MM.1S (cell line): Measurements from ENCODE around the gene SYT13.
"Not testable (repeated sequence)": the region's sequence is repeated elsewhere in the genome, so short reads cannot be mapped to it uniquely, and the experiment has no call there.

Source experiments
- DNase-seq: peaks from one replicate; pipeline ENCODE4 v3.0.0-alpha.2; 2015
- H2AFZ ChIP-seq: fragments of 300-600 bp; sonication (generic); 2 replicates; pipeline ENCODE4 v1.6.0; 2016; ENCODE audit warnings: antibody characterized with exemption, low read length
- H3F3A ChIP-seq: fragments of 300-600 bp; sonication (generic); 2 replicates; pipeline ENCODE4 v1.6.1; 2016; ENCODE audit warnings: mild to moderate bottlenecking, antibody characterized with exemption, low read length, moderate library complexity, mixed read lengths; ENCODE audit not compliant: insufficient read depth
- H3K27ac ChIP-seq: fragments of 300-600 bp; sonication (generic); 2 replicates; pipeline ENCODE4 v1.5.1; 2016; ENCODE audit warnings: mild to moderate bottlenecking, low read length
- H3K27me3 ChIP-seq: fragments of 300-600 bp; sonication (generic); replicated peaks from 2 replicates; pipeline ENCODE4 v1.6.0; 2016; ENCODE audit warnings: low read length; ENCODE audit not compliant: insufficient read depth
- H3K36me3 ChIP-seq: fragments of 300-600 bp; sonication (generic); replicated peaks from 2 replicates; pipeline ENCODE4 v1.6.1; 2016; ENCODE audit warnings: mild to moderate bottlenecking, low read length, mixed read lengths; ENCODE audit not compliant: insufficient read depth
- H3K4me1 ChIP-seq: fragments of 300-600 bp; sonication (generic); 2 replicates; pipeline ENCODE4 v1.6.1; 2016; ENCODE audit warnings: low read length, mixed read lengths
- H3K4me2 ChIP-seq: fragments of 300-600 bp; sonication (generic); 2 replicates; pipeline ENCODE4 v1.6.0; 2016; ENCODE audit warnings: low read depth, low read length
- H3K4me3 ChIP-seq: fragments of 300-600 bp; sonication (generic); 2 replicates; pipeline ENCODE4 v1.5.1; 2016; ENCODE audit warnings: low read length, mixed read lengths
- H3K79me2 ChIP-seq: fragments of 300-600 bp; sonication (generic); 2 replicates; pipeline ENCODE4 v1.6.1; 2016; ENCODE audit warnings: mixed run types, low read length, mixed read lengths
- H3K9ac ChIP-seq: fragments of 300-600 bp; sonication (generic); 2 replicates; pipeline ENCODE4 v1.6.1; 2016; ENCODE audit warnings: low read length, mixed read lengths
- H3K9me2 ChIP-seq: fragments of 300-600 bp; sonication (generic); replicated peaks from 2 replicates; pipeline ENCODE4 v1.6.1; 2016; ENCODE audit warnings: mild to moderate bottlenecking, low read length, mixed read lengths; ENCODE audit not compliant: insufficient read depth
- H3K9me3 ChIP-seq: fragments of 300-600 bp; sonication (generic); replicated peaks from 2 replicates; pipeline ENCODE4 v1.6.1; 2016; ENCODE audit warnings: mild to moderate bottlenecking, low read length, mixed read lengths; ENCODE audit not compliant: insufficient read depth
- H4K20me1 ChIP-seq: fragments of 300-600 bp; sonication (generic); 2 replicates; pipeline ENCODE4 v1.6.1; 2016; ENCODE audit warnings: mild to moderate bottlenecking, low read length, moderate library complexity, mixed read lengths; ENCODE audit not compliant: insufficient read depth
- EZH2 ChIP-seq: fragments of 300-600 bp; sonication (generic); optimal IDR thresholded peaks from 2 replicates; pipeline ENCODE3; 2017; ENCODE audit warnings: low read depth, mild to moderate bottlenecking, antibody characterized with exemption, low read length, mixed read lengths
- EZH2phosphoT487 ChIP-seq: fragments of 300-600 bp; sonication (generic); IDR thresholded peaks from 2 replicates; pipeline ENCODE4 v1.6.1; 2018; ENCODE audit warnings: antibody characterized with exemption, low read length
- TF ChIP-seq, protein P1 (sequence below): fragments of 300-600 bp; sonication (generic); IDR thresholded peaks from 2 replicates; pipeline ENCODE4 v1.5.1; 2016; ENCODE audit warnings: antibody characterized with exemption, low read length, mixed read lengths

Gene SYT13

GRCh38 chr11:45252877-45253276 lies 33.3 kb downstream of the SYT13 start:
- Histone ChIP-seq H3K27ac (no peak overlapping the region), H3K4me2 (no peak overlapping the region), H3K4me3 (no peak overlapping the region), H3K4me1 (no peaks in the 10 kb centered on the region), H2AFZ (no peak overlapping the region), H3K9ac (no peak overlapping the region), H3K9me3 (no peaks in the 10 kb centered on the region), H4K20me1 (no peaks in the 10 kb centered on the region), H3K9me2 (no peaks in the 10 kb centered on the region), H3K36me3 (no peaks in the 10 kb centered on the region), H3K79me2 (no peaks in the 10 kb centered on the region), H3K27me3 (no peaks in the 10 kb centered on the region), H3F3A (no peaks in the 10 kb centered on the region)
- DNase-seq, result no peak
- TF ChIP-seq EZH2 (no peak), EZH2phosphoT487 (no peak)
- TF ChIP-seq, protein P1, sequence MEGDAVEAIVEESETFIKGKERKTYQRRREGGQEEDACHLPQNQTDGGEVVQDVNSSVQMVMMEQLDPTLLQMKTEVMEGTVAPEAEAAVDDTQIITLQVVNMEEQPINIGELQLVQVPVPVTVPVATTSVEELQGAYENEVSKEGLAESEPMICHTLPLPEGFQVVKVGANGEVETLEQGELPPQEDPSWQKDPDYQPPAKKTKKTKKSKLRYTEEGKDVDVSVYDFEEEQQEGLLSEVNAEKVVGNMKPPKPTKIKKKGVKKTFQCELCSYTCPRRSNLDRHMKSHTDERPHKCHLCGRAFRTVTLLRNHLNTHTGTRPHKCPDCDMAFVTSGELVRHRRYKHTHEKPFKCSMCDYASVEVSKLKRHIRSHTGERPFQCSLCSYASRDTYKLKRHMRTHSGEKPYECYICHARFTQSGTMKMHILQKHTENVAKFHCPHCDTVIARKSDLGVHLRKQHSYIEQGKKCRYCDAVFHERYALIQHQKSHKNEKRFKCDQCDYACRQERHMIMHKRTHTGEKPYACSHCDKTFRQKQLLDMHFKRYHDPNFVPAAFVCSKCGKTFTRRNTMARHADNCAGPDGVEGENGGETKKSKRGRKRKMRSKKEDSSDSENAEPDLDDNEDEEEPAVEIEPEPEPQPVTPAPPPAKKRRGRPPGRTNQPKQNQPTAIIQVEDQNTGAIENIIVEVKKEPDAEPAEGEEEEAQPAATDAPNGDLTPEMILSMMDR, result no peak

GRCh38 chr11:45252134-45252856 lies 33.8 kb downstream of the SYT13 start:
- no peak overlapping the region for H3K4me2 ChIP-seq
- H4K20me1 ChIP-seq, result no peaks in the 10 kb centered on the region
- 0 out of 2 replicates have a peak overlapping the region, but pooled peaks have one; percentile 6 for H2AFZ ChIP-seq
- H3K9ac ChIP-seq, result no peak overlapping the region
- no peaks in the 10 kb centered on the region for H3K79me2 ChIP-seq
- H3F3A ChIP-seq, result no peaks in the 10 kb centered on the region
- H3K9me3 ChIP-seq, result no peaks in the 10 kb centered on the region
- peak; percentile 72 for DNase-seq
- no peak overlapping the region for H3K4me3 ChIP-seq
- no peak overlapping the region for H3K27ac ChIP-seq
- no peaks in the 10 kb centered on the region for H3K36me3 ChIP-seq
- no peaks in the 10 kb centered on the region for H3K4me1 ChIP-seq
- H3K27me3 ChIP-seq, result no peaks in the 10 kb centered on the region
- no peaks in the 10 kb centered on the region for H3K9me2 ChIP-seq
- TF ChIP-seq EZH2, result no peak
- TF ChIP-seq, protein P1, result peak; percentile 80

- no peak overlapping the region for H3K9ac ChIP-seq
- no peaks in the 10 kb centered on the region for H3F3A ChIP-seq
- no peak overlapping the region for H2AFZ ChIP-seq
- H3K27me3 ChIP-seq, result no peaks in the 10 kb centered on the region
- H3K9me2 ChIP-seq, result no peaks in the 10 kb centered on the region
- H3K9me3 ChIP-seq, result no peaks in the 10 kb centered on the region
- H3K79me2 ChIP-seq, result no peaks in the 10 kb centered on the region
- no peaks in the 10 kb centered on the region for H3K4me1 ChIP-seq
- DNase-seq, result no peak
- H3K4me3 ChIP-seq, result no peak overlapping the region
- no peaks in the 10 kb centered on the region for H4K20me1 ChIP-seq
- H3K4me2 ChIP-seq, result no peak overlapping the region
- H3K27ac ChIP-seq, result no peak overlapping the region
- no peaks in the 10 kb centered on the region for H3K36me3 ChIP-seq
- TF ChIP-seq EZH2, result no peak
- TF ChIP-seq, protein P1, result no peak
- TF ChIP-seq EZH2phosphoT487, result no peak
Measured at GRCh38 chr11:45250035-45250718, 36.0 kb downstream of the SYT13 start.

GRCh38 chr11:45249372-45249771 lies 36.8 kb downstream of the SYT13 start:
- H3K9me3 ChIP-seq, H3K36me3 ChIP-seq, DNase-seq, H3K4me3 ChIP-seq, H3K9me2 ChIP-seq, H3F3A ChIP-seq, H3K4me2 ChIP-seq, H2AFZ ChIP-seq, H3K27ac ChIP-seq, H3K9ac ChIP-seq, H3K79me2 ChIP-seq, H3K4me1 ChIP-seq, H4K20me1 ChIP-seq, H3K27me3 ChIP-seq: not testable (repeated sequence)
